ENCODE measurements around the gene RCL1.

The RCL1 gene

DNA sequence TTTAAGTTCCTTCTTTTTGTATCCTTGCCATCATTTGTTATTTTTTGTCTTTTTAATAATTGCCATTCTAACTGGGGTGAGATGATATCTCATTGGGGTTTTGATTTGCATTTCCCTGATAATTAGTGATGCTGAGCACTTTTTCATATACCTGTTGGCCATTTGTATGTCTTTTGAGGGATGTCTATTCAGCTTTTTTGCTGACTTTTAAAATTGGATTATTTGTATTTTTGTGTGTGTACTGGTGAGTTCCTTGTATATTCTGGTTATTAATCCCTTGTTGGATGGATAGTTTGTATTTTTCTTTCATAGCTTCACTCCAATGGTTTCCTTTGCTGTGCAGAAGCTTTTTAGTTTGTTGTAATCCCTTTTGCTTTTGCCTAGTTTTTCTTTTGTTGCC lies 19.1 kb downstream of the RCL1 start:
- no peak for DNase-seq (ENCODE audit: low read depth)

DNA sequence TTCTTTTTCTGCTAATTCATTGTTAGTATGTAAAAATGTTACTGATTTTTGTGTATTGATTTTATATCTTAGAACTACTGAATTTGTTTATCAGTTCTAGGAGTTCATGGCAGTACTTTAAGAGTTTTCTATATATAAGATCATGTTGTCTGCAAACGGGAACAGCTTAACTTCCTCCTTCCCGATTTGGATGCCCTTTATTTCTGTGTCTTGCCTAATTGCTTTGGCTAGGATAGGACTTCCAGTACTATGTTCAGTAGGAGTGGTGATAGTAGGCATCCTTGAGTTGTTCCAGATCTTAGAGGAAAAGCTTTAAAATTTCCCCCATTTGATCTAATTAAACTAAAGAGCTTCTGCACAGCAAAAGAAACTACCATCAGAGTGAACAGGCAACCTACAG lies 20.1 kb downstream of the RCL1 start:
- DNase-seq (ENCODE audit: low read depth): no peak

GRCh38 chr9:4814913-4815312 lies 22.2 kb downstream of the RCL1 start:
- DNase-seq (ENCODE audit: low read depth): no peak

GRCh38 chr9:4815381-4815956 lies 22.7 kb downstream of the RCL1 start:
- DNase-seq (ENCODE audit: low read depth): no peak

DNA sequence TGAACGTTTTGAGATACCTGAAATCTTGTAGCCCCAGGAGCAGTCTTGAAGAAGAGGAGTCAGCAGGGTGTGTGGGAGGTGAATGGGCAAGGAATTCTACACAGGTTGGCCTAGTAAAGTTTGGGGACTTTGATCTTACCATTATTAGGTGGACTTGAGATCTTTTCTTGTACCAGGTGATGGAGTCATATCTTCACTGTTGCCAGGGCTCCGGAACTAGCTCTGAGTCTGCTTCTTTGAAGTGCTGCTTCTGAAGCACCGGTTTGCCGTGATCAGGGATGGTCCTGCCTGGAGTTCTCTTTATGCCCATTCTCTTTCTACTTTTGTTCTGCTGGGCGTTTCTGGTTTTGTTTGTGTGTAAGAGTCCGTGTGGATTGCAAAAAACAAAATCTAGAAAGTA lies 27.4 kb downstream of the RCL1 start:
- no peak for DNase-seq (ENCODE audit: low read depth)

- no peak for DNase-seq (ENCODE audit: low read depth)
Measured at GRCh38 chr9:4821133-4821532, 28.4 kb downstream of the RCL1 start.

GRCh38 chr9:4822057-4822456 lies 29.3 kb downstream of the RCL1 start:
- DNase-seq (ENCODE audit: low read depth): no peak

DNA sequence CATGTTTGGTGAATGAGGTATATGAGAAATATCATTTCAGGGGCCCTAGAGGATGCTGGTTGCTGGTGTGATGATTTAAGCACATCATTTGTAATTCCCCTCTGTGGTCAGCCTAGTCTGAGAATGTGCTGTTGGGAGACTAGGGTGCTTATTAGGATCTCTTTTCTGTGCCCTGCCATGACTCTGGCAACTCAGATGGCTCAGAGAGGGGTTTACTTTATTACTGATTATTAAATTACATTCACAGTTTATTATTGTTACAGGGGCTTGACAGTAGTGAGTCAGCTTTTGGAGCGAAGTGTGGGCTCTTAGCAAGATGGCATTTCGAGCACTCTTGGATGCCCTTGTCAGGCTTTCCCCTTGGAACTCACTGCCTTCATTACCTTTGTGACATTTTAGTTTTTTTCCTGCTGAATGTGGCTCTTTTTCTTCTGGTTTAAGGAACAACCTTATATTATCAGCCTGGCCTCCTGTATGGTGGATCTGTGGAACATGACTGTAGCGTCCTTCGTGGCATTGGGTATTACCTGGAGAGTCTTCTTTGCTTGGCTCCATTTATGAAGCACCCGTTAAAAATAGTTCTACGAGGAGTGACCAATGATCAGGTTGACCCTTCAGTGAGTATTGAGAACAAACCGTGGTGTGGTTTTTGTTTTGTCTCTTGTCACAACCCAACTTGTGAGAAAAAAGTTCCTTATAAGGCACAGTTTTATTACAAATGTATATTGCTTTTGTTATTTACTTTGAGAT lies 33.8 kb downstream of the RCL1 start:
- peak; percentile 39 for DNase-seq (ENCODE audit: low read depth)

DNA sequence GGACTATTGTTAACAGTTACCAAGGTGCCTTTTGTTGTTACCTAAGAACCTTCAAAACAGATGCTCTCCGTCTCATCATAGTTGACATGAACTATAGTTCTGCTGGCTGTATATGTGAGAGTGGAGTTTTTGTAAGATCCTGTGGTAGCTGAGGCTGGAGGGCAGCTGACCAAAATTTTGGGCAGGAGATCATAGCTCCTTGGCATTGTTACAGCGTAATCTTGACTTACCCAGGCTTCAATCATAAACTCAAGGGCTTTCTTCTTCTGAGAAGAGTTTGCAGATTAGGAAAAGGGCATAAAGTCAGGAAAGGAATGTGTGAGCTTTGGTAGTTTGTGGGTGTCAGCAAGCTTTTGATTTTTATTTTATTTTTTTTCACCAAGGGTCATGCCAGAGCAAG lies 34.5 kb downstream of the RCL1 start:
- no peak for DNase-seq (ENCODE audit: low read depth)

GRCh38 chr9:4828761-4829160 lies 36.0 kb downstream of the RCL1 start:
- peak; percentile 75 for DNase-seq (ENCODE audit: low read depth)

DNA sequence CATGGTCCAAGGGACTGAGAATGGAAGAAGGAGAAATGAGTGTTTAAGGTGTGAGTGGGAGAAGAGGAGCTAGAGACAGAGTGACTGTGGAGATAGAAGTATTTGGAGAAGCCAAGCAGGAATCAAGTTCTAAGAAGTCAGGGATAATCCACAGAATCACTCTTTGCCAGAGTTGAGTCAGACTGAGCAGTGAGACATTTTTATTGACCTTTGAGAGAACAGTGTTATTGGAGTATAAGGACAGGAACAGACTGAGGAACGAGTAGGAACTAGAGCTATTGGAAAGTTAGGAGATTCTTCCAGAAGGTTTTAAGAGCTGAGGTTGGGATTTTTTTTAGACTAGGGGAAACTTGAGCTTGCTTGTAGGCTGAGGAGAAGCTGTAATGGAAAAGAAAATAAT lies 37.2 kb downstream of the RCL1 start:
- DNase-seq (ENCODE audit: low read depth): peak; percentile 70

DNA sequence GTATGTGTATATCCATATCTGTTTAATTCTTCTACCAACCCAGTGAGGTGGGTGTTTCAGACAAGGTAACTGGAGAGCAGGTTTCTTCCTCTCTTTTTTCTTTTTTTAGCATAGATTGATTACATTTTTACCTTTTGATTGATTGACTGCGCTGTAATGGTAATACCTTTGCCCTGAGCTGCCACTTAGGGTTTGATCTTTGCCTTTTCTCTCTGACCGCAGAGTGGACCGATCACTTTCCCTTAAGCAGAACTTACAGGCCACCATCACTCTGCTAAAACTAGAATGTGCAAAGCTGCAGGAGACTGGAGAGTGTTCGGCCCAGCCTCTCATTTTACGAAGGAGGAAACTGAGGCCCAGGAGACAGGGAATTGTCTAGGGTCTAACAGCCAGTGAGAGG lies 38.0 kb downstream of the RCL1 start:
- no peak for DNase-seq (ENCODE audit: low read depth)

DNA sequence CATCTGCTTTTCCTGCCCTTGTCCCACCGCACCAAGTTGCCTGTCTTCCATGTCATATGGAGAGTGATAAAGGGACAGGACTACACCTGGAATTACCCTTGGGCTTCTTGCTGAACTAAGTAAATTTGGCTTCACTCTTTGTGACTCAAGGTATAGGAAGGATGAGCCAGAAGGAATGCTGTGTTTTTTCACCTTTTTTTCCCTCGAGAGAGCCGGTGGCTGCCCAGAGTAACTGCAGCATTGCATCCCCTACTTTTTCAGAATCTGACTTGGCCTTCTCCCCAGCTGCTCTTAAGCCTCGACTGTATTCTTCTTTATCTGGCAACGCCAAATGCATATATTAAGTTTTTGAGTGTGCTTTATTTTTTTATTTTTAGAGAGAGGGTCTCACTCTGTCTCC lies 38.4 kb downstream of the RCL1 start:
- DNase-seq (ENCODE audit: low read depth): no peak

DNA sequence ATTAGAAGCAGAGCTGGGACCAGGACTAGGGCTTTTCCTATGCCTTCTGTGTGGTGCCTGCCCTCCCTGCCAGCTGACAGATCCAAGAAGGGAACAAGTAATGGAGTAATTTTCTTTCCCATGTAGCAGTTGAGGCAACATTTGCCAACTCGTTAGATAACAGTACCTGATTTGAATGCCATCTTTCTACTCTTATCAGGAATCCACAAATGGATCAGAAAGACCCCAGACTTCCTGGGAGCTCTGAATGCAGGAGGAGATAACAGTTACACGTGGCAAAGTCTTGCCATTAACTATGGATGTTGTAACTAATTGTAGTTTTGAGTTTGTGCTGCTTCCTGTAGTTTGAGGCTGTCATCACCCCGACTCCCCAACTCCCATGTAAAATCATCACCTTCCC lies 39.2 kb downstream of the RCL1 start:
- no peak for DNase-seq (ENCODE audit: low read depth)

GRCh38 chr9:4832786-4833579 lies 40.2 kb downstream of the RCL1 start:
- peak; percentile 98 for DNase-seq (ENCODE audit: low read depth)

- peak; percentile 80 for DNase-seq (ENCODE audit: low read depth)
Measured at GRCh38 chr9:4833781-4834560, 41.2 kb downstream of the RCL1 start.

DNA sequence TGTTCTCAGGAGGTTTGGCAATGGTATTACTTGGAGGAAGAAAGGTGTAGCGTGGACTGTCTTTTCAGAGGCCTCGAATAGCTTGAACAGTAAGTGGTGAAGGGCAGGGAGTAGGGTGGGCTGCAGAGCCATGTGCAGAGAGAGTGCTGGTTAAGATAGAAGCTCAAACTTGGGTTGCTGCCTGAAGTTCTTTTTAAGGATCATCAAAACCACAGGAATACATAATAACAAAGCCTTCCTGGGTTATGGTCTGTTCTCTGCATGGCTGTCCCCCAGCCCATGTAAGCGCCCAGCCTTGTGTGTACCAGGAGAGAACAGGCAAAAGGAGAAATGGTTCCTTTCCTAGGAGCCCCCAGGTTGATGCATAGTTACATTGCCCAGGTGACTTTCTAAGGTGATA lies 43.9 kb downstream of the RCL1 start:
- DNase-seq (ENCODE audit: low read depth): no peak

- peak; percentile 99 for DNase-seq (ENCODE audit: low read depth)
Measured at GRCh38 chr9:4837261-4838188, 44.8 kb downstream of the RCL1 start.

- no peak for DNase-seq (ENCODE audit: low read depth)
Measured at GRCh38 chr9:4838189-4838546, 45.4 kb downstream of the RCL1 start.

DNA sequence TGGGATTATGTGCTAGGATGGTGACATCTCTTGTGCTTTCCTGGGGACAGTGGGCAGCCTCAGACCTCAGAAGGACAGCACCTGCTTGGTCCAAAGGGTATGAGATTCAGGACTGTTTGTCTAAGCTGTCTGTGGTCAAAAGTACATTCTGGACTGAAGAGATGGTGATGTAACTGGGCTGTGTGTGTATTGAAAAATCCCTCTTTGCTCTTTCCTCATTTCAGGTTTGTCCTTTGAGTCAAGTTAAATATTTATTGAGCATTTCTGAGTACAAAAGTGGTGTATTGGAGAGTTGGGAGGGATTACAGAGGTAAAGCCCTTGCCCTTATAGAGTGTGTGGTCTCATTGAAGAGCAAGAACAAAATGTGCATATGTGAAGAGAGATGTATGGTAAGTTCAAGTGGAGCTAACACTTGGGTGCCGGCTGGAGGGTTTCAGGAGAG lies 46.7 kb downstream of the RCL1 start:
- no peak for DNase-seq (ENCODE audit: low read depth)

- DNase-seq (ENCODE audit: low read depth): no peak
Measured at GRCh38 chr9:4840018-4840417, 47.3 kb downstream of the RCL1 start.

Data from EH (cell line).